RWPE1 (cell line): ENCODE data around the gene TSPOAP1.

Experiments
- CTCF ChIA-PET: fragments of 350-600 bp; sonication (Branson Sonifier 250); formaldehyde crosslinking; extraction: SDS; loops from one replicate; lab custom pipeline; 2021; lab: Yijun Ruan, JAX
- POLR2A ChIA-PET: fragments of 400-600 bp; formaldehyde crosslinking; extraction: SDS; loops from one replicate; lab custom pipeline; 2020; ENCODE audit warnings: antibody characterized with exemption; ENCODE audit not compliant: low non-redundant PET; lab: Yijun Ruan, JAX
- DNase-seq: peaks from one replicate; pipeline ENCODE4 v3.0.0; 2012; ENCODE audit warnings: low spot score
- H3K27ac ChIP-seq: fragments of 450-650 bp; 2 replicates; pipeline ENCODE4 v1.5.1; 2017
- CTCF ChIP-seq: fragments of 450-650 bp; conservative IDR thresholded peaks from 2 replicates; pipeline ENCODE4 v1.5.1; 2017; ENCODE audit warnings: low read depth, mild to moderate bottlenecking

TSPOAP1 gene

DNA sequence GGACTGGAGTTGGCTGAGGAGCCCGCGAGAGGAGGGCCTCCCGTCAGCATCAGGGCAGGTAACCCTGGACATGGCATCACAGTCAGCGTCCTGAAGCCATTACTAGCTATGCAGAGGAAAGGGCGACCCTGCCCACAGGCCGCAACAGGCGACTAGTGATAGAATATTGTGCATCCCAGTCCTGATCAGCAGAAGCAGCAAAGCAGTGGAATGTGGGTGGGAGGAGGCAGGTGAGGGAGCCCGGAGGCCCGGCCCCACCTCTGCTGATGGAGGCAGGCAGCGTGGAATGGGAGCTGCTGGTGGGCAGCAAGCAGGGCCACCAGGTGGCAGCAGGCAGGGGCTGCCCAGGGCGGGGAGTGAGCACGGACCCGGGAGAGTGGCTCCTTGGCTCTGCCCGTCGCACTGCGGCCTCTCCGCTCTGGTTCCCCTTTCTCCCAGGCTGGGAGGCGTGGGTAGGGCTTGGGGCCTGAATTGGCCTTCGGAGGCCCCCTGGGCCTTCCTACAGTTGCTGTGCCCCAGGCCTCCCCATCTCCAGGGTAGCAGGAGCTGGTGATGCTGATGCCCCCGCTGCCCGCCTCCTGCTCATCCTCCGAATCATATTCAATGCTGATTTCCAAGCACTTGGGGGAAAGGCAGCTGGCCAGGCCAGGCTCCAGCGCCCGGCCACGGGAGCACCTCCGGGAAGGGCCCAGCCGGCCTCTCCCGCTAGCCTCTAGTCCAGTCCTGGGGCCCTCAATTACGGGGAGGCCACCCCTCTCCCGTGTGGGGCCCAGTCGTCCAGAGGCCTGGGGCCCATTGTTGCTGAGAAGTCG is 20.2 kb downstream of the TSPOAP1 start:
- no peak overlapping the region for H3K27ac ChIP-seq
- ChIA-PET CTCF (interaction anchor here (0.5 to 1.2 kb wide), 5 partner anchors 9 to 157 kb away, joined by 3 to 4 read pairs (median 3); no protein-coding TSS in a partner anchor), POLR2A (no interaction called here)
- TF ChIP-seq CTCF, result no peak
- no peak for DNase-seq

GRCh38 chr17:58307468-58308172 is 21.0 kb downstream of the TSPOAP1 start:
- no peak overlapping the region for H3K27ac ChIP-seq
- ChIA-PET POLR2A (no interaction called here), CTCF (interaction anchor here (1.0 to 1.2 kb wide), 2 partner anchors 10 to 138 kb away, joined by 3 to 4 read pairs; no protein-coding TSS in a partner anchor)
- TF ChIP-seq CTCF, result no peak
- no peak for DNase-seq

GRCh38 chr17:58306131-58306951 is 22.3 kb downstream of the TSPOAP1 start:
- no peak for TF ChIP-seq CTCF
- CTCF ChIA-PET, result no interaction called here
- no peak overlapping the region for H3K27ac ChIP-seq
- DNase-seq, result no peak
- POLR2A ChIA-PET, result no interaction called here

- ChIA-PET POLR2A (no interaction called here), CTCF (interaction anchor here (0.7 kb wide), 1 partner anchor 25 kb away, joined by 3 read pairs; no protein-coding TSS in a partner anchor)
These were observed 23.0 kb downstream of the TSPOAP1 start for GRCh38 chr17:58305626-58306025.

GRCh38 chr17:58304750-58305486 is 23.7 kb downstream of the TSPOAP1 start:
- POLR2A ChIA-PET, result no interaction called here
- CTCF ChIA-PET, result interaction anchor here (0.7 to 2.0 kb wide), 3 partner anchors 12 to 142 kb away, joined by 3 to 11 read pairs (median 5); no protein-coding TSS in a partner anchor
- no peak for DNase-seq
- TF ChIP-seq CTCF, result no peak
- H3K27ac ChIP-seq, result no peak overlapping the region

More at GRCh38 chr17:58305626-58306025, 23.0 kb downstream of the TSPOAP1 start:
- TF ChIP-seq CTCF, result no peak
- no peak overlapping the region for H3K27ac ChIP-seq
- DNase-seq, result no peak
